GM10266 (cell line): Measurements from ENCODE around the gene TRIO.

Experiments
- DNase-seq: peaks from one replicate; pipeline ENCODE4 v3.0.0; 2012; ENCODE audit errors: extremely low spot score
- TF ChIP-seq, protein P1 (sequence below): IDR thresholded peaks from 2 replicates; pipeline ENCODE4 v1.5.1; 2012; ENCODE audit warnings: mild to moderate bottlenecking, low read depth; ENCODE audit not compliant: control insufficient read depth, insufficient read depth; ENCODE audit errors: missing control alignments

The TRIO gene

DNA sequence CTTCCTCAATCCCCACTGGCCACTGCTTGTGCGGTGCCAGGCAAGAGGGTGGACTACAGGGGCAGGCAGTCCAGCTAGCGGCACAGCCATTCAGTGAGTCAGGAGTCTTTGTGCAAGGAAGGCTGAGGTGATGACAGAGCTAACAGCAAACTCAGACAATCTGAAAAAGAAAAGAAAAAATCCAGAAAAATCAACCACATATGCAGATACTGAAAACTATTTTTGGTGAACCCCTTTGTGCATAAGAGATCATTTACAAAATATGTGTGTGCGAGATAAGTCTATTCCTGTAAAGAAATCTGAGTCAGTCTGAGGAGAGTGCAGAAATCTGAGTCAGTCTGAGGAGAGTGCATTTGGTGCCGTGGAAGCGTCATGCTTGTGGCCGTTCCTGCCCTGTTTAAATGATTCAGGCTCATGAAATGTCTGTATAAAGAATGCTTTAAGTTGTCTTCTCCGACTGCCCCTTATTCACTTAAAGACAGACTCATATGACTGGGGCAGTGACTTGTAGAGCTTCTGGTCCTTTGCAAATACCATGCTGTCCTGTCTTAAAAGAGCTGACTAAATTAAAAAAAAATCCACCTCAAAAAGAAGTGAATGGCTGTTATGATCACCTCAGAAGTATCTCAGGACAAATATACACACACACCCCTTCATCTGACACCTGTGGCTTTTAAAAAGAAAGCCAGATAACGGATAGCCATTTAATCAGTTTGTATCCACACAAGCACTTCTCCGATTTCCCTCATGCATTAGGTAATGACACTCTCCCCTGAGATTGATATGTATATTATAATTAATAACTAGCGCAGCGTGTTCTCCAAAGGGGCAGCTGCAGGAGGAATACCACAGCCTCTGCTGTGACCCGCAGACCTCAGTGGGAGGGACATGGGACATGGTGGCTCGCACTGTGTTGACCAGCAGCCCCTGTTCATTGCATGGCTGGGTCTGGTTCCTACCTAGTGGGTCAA lies 47.3 kb downstream of the TRIO start:
- DNase-seq, result no peak
- TF ChIP-seq, protein P1, sequence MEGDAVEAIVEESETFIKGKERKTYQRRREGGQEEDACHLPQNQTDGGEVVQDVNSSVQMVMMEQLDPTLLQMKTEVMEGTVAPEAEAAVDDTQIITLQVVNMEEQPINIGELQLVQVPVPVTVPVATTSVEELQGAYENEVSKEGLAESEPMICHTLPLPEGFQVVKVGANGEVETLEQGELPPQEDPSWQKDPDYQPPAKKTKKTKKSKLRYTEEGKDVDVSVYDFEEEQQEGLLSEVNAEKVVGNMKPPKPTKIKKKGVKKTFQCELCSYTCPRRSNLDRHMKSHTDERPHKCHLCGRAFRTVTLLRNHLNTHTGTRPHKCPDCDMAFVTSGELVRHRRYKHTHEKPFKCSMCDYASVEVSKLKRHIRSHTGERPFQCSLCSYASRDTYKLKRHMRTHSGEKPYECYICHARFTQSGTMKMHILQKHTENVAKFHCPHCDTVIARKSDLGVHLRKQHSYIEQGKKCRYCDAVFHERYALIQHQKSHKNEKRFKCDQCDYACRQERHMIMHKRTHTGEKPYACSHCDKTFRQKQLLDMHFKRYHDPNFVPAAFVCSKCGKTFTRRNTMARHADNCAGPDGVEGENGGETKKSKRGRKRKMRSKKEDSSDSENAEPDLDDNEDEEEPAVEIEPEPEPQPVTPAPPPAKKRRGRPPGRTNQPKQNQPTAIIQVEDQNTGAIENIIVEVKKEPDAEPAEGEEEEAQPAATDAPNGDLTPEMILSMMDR, result no peak

DNA sequence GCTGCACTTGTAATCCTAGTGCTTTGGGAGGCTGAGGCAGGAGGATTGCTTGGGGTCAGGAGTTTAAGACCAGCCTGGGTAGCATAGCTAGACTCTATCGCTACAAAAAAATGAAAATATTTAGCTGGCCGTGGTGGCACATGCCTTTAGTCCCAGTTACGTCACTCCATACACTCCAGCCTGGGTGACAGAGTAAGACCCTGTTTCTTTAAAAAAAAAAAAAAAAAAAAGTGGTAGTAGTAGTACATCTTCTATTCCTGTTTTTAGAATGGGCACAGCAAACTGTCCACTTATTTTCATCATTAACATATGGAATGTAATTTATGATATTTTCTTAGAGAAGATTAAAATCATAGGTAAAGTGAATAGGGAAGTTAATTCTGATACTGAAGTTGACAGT lies 48.2 kb downstream of the TRIO start:
- TF ChIP-seq, protein P1, result no peak
- no peak for DNase-seq

- DNase-seq, result no peak
- TF ChIP-seq, protein P1, result no peak
These were observed 50.4 kb downstream of the TRIO start for GRCh38 chr5:14193496-14193895.

- TF ChIP-seq, protein P1, result no peak
- DNase-seq, result no peak
These were observed 52.4 kb downstream of the TRIO start for GRCh38 chr5:14195588-14195987.

DNA sequence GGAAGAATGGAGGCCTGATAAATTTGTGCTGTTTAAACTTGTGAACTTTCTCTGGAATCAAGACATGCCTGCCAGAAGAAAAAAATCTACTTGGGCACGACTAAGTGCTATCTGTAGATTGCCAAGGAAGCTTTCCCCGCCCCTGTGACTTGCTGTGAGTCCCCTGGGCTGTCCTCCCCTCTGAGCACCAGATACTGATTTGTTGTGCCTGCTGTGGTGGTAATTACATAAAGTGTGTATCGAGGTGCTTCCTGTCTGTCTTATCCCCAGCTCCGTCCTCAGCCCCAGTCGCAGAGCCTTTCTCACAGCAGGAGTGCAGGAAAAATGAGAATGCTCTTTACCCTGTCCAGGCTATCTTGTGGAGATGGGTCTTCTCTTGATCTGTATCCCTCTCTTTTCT lies 53.9 kb downstream of the TRIO start:
- DNase-seq, result no peak
- TF ChIP-seq, protein P1, result no peak

DNA sequence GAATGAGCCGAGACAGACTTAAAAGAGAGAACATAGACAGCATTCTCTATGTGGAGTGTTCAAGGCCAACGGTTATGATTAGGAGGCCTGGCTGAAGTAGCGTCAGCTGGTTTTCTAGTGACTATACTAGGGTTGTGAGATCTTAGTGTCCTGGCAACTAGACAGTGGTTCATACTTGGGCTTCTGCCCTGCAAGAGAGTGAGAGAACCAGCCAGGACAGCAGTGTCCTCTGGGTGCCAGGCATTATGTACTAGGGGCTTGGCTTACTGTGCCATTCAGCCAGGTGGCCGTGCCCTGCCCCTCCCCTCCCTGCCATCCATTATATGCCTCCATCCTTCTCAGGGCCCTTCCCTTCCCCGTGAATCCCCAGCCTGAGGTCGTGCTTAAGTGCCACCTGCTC lies 56.8 kb downstream of the TRIO start:
- no peak for DNase-seq
- TF ChIP-seq, protein P1, result no peak

DNA sequence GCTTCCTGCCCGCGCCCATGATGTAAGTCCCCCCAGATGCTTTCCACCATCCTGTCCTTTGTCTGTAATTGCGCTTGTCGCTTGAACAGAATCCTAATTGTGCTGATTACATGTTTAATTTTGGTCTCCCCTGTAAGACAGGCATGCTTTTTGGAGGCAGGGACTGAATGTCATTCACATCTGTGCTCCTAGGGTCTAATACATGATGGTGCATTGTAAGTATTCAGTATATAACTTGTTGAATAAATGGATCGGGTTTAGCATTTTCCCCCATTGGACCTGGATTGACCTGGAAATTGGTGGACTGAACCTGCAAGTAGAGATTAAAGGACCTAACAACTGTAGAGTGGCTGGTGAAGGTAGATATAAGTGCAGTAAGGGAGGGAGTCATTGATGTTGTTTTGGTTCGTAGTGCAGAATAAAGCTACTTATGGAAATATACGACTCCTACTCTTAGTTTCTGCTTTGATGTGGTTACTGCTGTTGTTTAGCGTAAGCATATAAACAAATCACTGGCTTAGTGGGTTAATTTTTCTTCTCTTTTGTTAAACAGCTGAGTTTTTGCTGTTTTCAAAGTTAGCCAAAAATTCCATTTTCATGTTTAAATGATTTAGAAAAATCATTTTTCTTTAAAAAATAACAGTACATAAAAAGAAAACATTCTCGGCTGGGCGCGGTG lies 57.3 kb downstream of the TRIO start:
- TF ChIP-seq, protein P1, result no peak
- DNase-seq, result no peak
